Hepatocyte (in vitro differentiated cells): ENCODE measurements around the gene CXCL8.

ENCODE experiments used
- EZH2 ChIP-seq: fragments of 200-600 bp; sonication (generic); IDR thresholded peaks from 2 replicates; pipeline ENCODE4 v1.6.1; 2016; ENCODE audit warnings: antibody characterized with exemption, mild to moderate bottlenecking, borderline replicate concordance
- TF ChIP-seq, protein P1 (sequence below): fragments of 200-600 bp; sonication (generic); IDR thresholded peaks from 2 replicates; pipeline ENCODE4 v1.5.1; 2016; ENCODE audit warnings: antibody characterized with exemption, mild to moderate bottlenecking; ENCODE audit not compliant: poor library complexity

- TF ChIP-seq, protein P1, sequence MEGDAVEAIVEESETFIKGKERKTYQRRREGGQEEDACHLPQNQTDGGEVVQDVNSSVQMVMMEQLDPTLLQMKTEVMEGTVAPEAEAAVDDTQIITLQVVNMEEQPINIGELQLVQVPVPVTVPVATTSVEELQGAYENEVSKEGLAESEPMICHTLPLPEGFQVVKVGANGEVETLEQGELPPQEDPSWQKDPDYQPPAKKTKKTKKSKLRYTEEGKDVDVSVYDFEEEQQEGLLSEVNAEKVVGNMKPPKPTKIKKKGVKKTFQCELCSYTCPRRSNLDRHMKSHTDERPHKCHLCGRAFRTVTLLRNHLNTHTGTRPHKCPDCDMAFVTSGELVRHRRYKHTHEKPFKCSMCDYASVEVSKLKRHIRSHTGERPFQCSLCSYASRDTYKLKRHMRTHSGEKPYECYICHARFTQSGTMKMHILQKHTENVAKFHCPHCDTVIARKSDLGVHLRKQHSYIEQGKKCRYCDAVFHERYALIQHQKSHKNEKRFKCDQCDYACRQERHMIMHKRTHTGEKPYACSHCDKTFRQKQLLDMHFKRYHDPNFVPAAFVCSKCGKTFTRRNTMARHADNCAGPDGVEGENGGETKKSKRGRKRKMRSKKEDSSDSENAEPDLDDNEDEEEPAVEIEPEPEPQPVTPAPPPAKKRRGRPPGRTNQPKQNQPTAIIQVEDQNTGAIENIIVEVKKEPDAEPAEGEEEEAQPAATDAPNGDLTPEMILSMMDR = no peak
- TF ChIP-seq EZH2 = no peak
These were observed 19.0 kb downstream of the CXCL8 start for GRCh38 chr4:73759357-73759756.
